HepG2 (cell line): ENCODE measurements around the gene EEFSEC. TPM values are rescaled to one million over a fixed set of nuclear protein-coding genes. Genes with fewer than 3 reads are reported as not detected.

Experiments
- GTF3A ChIP-seq: sonication (generic); formaldehyde crosslinking; conservative IDR thresholded peaks from 2 replicates; pipeline ENCODE4 v1.4.0; 2020; ENCODE audit warnings: mild to moderate bottlenecking, missing genetic modification reagents
- HDAC1 ChIP-seq: sonication (generic); formaldehyde crosslinking; IDR thresholded peaks from 2 replicates; pipeline ENCODE4 v1.5.1; 2020; ENCODE audit warnings: mild to moderate bottlenecking, missing genetic modification reagents
- HIVEP1 ChIP-seq: sonication (generic); formaldehyde crosslinking; IDR thresholded peaks from 2 replicates; pipeline ENCODE4 v1.4.0; 2020; ENCODE audit warnings: mild to moderate bottlenecking, missing genetic modification reagents
- MEIS2 ChIP-seq: sonication (generic); formaldehyde crosslinking; IDR thresholded peaks from 2 replicates; pipeline ENCODE4 v1.9.0; 2021; ENCODE audit warnings: mild to moderate bottlenecking, missing genetic modification reagents
- PHF8 ChIP-seq: sonication (generic); formaldehyde crosslinking; IDR thresholded peaks from 2 replicates; pipeline ENCODE4 v1.5.0; 2020; ENCODE audit warnings: missing genetic modification reagents
- RFX3 ChIP-seq: IDR thresholded peaks from 2 replicates; pipeline ENCODE4 v1.6.1; 2016; ENCODE audit warnings: missing biosample characterization, missing genetic modification reagents
- SIN3A ChIP-seq: IDR thresholded peaks from 2 replicates; pipeline ENCODE4 v1.6.1; 2011; ENCODE audit warnings: low read depth, mild to moderate bottlenecking, control low read depth, low read length, borderline replicate concordance
- SMAD3 ChIP-seq: sonication (generic); formaldehyde crosslinking; IDR thresholded peaks from 2 replicates; pipeline ENCODE4 v1.4.0; 2020; ENCODE audit warnings: missing genetic modification reagents
- ZBTB38 ChIP-seq: sonication (generic); formaldehyde crosslinking; IDR thresholded peaks from 2 replicates; pipeline ENCODE4 v1.5.1; 2020; ENCODE audit warnings: mild to moderate bottlenecking, missing genetic modification reagents
- ZBTB42 ChIP-seq: sonication (generic); formaldehyde crosslinking; IDR thresholded peaks from 2 replicates; pipeline ENCODE4 v1.5.0; 2020; ENCODE audit warnings: mild to moderate bottlenecking, missing genetic modification reagents
- ZNF253 ChIP-seq: sonication (generic); formaldehyde crosslinking; IDR thresholded peaks from 2 replicates; pipeline ENCODE4 v1.8.0; 2022; ENCODE audit warnings: mild to moderate bottlenecking, missing genetic modification reagents, borderline replicate concordance
- ZNF788 ChIP-seq: sonication (generic); formaldehyde crosslinking; IDR thresholded peaks from 2 replicates; pipeline ENCODE4 v1.5.0; 2020; ENCODE audit warnings: mild to moderate bottlenecking, missing genetic modification reagents, borderline replicate concordance
- ZNF83 ChIP-seq: sonication (generic); formaldehyde crosslinking; IDR thresholded peaks from 2 replicates; pipeline ENCODE4 v1.4.0; 2020; ENCODE audit warnings: missing genetic modification reagents, mild to moderate bottlenecking, borderline replicate concordance
- polyA plus RNA-seq, 8 experiments: library from polyadenylated mRNA; depleted of rRNA in 3 of 8; stranded (reverse) in 7 of 8; unstranded in 1 of 8; fragments of >200 nt; fragmentation: Illumina TruSeq in 4 of 8; extraction: Trizol in 4 of 8; gene quantifications; 2 replicates each; pipeline versions ENCODE4 v1.2.1 to v1.2.3, GENCODE V29; 2011 to 2016; ENCODE audit warnings: low read depth in 4 of 8, missing spikeins in 1 of 8, mixed read lengths in 1 of 8; ENCODE audit not compliant: insufficient read depth in 1 of 8
- total RNA-seq, 5 experiments: library from RNA; depleted of rRNA; stranded (reverse); fragments of >200 nt; fragmentation: Illumina TruSeq; extraction: Trizol; gene quantifications; 2 replicates each; pipeline ENCODE4 v1.2.3, GENCODE V29; 2016; ENCODE audit warnings: low read depth in 1 of 5
- TF ChIP-seq, protein P1 (sequence below): sonication (generic); formaldehyde crosslinking; IDR thresholded peaks from 2 replicates; pipeline ENCODE4 v1.4.0; 2020; ENCODE audit warnings: mild to moderate bottlenecking, missing genetic modification reagents
- TF ChIP-seq, protein P2 (sequence below): IDR thresholded peaks from 2 replicates; pipeline ENCODE4 v1.6.1; 2018; ENCODE audit warnings: missing genetic modification reagents, mild to moderate bottlenecking, missing compliant biosample characterization
- TF ChIP-seq, protein P3 (sequence below): sonication (generic); formaldehyde crosslinking; IDR thresholded peaks from 2 replicates; pipeline ENCODE4 v1.4.0; 2020; ENCODE audit warnings: mild to moderate bottlenecking, low read depth, missing genetic modification reagents
- TF ChIP-seq, protein P4 (sequence below): sonication (generic); formaldehyde crosslinking; IDR thresholded peaks from 2 replicates; pipeline ENCODE4 v1.4.0; 2020; ENCODE audit warnings: missing genetic modification reagents

Gene EEFSEC
- total and polyA plus RNA-seq, 2 of the 13 experiments (the other 11 are each of a cell fraction or from before 2014, with no cell fraction given), result 6.4 to 24.2 TPM

DNA sequence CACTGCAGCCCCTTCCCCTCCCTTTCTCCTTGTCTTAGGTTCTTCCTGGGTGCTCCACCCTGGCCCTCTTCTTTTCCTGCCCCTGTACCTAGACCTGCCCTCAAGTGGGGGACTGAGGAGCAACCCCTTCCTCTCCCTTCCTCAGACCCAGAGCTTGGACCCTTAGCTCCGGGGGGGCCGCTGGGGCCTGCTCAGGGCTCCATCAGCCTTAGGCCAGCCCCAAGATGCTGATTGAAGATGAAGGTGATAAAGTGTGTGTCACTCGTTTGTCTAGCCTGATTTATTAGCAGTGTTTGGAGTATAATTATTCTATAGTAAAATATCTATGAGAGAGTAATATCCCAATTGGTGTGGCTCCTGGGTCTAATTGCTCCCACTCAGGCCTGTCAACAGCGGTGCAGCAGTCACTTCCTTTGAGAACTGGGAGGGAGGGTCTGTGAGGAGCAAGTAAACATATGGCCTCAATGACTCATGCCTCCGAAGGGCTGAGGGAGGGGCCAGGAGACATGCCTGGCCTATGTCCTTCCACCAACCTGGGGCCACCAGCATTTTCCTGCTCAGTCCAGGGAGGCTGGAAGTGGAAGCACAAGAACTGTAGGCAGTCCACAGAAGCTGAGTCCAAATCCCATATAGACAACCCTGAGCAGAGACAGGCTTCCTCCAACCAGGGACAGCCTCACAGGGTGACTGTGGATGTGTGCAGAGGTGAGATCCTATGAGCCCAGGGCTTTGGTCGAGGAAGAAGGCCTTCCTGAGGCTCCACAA, 190.2 kb downstream of the EEFSEC start (continued):
- TF ChIP-seq, protein P1, sequence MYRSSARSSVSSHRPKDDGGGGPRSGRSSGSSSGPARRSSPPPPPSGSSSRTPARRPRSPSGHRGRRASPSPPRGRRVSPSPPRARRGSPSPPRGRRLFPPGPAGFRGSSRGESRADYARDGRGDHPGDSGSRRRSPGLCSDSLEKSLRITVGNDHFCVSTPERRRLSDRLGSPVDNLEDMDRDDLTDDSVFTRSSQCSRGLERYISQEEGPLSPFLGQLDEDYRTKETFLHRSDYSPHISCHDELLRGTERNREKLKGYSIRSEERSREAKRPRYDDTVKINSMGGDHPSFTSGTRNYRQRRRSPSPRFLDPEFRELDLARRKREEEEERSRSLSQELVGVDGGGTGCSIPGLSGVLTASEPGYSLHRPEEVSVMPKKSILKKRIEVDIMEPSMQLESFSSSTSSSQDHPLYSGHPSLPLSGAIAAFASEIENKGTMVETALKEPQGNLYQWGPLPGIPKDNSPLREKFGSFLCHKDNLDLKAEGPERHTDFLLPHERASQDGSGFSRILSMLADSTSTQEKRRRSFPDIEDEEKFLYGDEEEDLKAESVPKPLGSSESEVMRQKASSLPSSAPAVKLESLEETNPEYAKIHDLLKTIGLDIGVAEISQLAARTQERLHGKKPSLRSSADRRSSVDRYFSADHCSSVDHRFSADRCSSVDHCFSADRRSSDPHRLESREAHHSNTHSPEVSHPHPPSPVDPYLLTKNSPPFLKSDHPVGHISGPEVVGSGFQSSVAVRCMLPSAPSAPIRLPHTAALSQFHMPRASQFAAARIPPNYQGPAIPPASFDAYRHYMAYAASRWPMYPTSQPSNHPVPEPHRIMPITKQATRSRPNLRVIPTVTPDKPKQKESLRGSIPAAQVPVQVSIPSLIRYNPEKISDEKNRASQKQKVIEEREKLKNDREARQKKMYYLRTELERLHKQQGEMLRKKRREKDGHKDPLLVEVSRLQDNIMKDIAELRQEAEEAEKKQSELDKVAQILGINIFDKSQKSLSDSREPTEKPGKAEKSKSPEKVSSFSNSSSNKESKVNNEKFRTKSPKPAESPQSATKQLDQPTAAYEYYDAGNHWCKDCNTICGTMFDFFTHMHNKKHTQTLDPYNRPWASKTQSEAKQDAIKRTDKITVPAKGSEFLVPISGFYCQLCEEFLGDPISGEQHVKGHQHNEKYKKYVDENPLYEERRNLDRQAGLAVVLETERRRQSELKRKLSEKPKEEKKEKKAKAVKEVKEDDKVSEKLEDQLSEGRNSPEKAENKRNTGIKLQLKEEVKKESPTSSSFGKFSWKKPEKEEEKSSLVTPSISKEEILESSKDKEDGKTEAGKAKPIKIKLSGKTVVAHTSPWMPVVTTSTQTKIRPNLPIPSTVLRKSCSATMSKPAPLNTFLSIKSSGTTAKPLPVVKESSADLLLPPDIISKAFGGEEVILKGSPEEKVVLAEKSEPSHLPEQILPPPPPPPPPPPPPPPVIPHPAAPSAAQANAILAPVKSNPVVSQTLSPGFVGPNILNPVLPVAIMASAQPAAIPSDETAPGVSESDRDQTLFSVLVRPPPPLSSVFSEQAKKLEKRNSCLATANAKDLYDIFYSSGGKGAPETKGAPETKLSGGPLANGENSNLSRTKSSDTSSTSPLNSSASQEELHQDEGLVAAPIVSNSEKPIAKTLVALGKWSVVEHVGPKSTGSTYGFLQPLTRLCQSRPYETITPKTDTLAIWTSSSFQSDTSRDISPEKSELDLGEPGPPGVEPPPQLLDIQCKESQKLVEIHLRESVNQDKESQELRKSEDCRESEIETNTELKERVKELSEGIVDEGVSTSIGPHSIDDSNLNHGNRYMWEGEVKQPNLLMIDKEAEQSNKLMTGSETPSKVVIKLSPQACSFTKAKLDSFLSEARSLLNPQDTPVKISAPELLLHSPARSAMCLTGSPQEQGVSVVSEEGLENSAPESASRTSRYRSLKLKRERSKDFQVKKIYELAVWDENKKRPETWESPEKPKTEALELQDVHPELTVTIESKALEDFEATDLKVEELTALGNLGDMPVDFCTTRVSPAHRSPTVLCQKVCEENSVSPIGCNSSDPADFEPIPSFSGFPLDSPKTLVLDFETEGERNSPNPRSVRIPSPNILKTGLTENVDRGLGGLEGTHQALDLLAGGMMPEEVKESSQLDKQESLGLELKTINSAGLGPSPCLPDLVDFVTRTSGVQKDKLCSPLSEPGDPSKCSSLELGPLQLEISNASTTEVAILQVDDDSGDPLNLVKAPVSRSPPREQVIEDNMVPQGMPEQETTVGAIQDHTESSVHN (CRISPR knock-in tag), result no peak
- TF ChIP-seq HDAC1 (CRISPR knock-in tag), result no peak; the same call in 1 of the 2 replicates
- TF ChIP-seq ZNF788 (CRISPR knock-in tag), result peak; percentile 50; the same call in 1 of the 2 replicates
- TF ChIP-seq ZNF83, result 0 out of 2 replicates have a peak, but pooled peaks have one; percentile 73
- TF ChIP-seq SIN3A, result no peak
- TF ChIP-seq ZBTB42 (CRISPR knock-in tag), result no peak
- no peak for TF ChIP-seq RFX3
- 0 out of 2 replicates have a peak, but pooled peaks have one; percentile 32 for TF ChIP-seq MEIS2 (CRISPR knock-in tag)
- TF ChIP-seq HIVEP1 (CRISPR knock-in tag), result no peak
- TF ChIP-seq PHF8 (CRISPR knock-in tag), result peak; percentile 23; the same call in 1 of the 2 replicates
- TF ChIP-seq, protein P2, sequence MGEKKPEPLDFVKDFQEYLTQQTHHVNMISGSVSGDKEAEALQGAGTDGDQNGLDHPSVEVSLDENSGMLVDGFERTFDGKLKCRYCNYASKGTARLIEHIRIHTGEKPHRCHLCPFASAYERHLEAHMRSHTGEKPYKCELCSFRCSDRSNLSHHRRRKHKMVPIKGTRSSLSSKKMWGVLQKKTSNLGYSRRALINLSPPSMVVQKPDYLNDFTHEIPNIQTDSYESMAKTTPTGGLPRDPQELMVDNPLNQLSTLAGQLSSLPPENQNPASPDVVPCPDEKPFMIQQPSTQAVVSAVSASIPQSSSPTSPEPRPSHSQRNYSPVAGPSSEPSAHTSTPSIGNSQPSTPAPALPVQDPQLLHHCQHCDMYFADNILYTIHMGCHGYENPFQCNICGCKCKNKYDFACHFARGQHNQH, result peak; percentile 75; the same call in 1 of the 2 replicates
- peak; percentile 31; the same call in 1 of the 2 replicates for TF ChIP-seq SMAD3 (CRISPR knock-in tag)
- TF ChIP-seq, protein P3, sequence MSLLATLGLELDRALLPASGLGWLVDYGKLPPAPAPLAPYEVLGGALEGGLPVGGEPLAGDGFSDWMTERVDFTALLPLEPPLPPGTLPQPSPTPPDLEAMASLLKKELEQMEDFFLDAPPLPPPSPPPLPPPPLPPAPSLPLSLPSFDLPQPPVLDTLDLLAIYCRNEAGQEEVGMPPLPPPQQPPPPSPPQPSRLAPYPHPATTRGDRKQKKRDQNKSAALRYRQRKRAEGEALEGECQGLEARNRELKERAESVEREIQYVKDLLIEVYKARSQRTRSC, result no peak
- TF ChIP-seq ZNF253 (CRISPR knock-in tag), result no peak
- no peak for TF ChIP-seq ZBTB38 (CRISPR knock-in tag)
- TF ChIP-seq, protein P4, sequence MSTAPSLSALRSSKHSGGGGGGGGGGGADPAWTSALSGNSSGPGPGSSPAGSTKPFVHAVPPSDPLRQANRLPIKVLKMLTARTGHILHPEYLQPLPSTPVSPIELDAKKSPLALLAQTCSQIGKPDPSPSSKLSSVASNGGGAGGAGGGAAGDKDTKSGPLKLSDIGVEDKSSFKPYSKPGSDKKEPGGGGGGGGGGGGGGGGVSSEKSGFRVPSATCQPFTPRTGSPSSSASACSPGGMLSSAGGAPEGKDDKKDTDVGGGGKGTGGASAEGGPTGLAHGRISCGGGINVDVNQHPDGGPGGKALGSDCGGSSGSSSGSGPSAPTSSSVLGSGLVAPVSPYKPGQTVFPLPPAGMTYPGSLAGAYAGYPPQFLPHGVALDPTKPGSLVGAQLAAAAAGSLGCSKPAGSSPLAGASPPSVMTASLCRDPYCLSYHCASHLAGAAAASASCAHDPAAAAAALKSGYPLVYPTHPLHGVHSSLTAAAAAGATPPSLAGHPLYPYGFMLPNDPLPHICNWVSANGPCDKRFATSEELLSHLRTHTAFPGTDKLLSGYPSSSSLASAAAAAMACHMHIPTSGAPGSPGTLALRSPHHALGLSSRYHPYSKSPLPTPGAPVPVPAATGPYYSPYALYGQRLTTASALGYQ, result no peak
- TF ChIP-seq GTF3A, result no peak
